H1 (cell line): ENCODE measurements around the gene MSI2. TPM values are rescaled to one million over a fixed set of nuclear protein-coding genes. Genes with fewer than 3 reads are reported as not detected.
A peak's percentile ranks its signal among the peaks of the same experiment; 100 is the strongest.

Experiments used
- CTCF ChIA-PET: fragments of 300-600 bp; sonication (Branson Sonifier 250); formaldehyde crosslinking; loops from one replicate; lab custom pipeline; 2021; ENCODE audit not compliant: partially characterized antibody; lab: Charles Lee
- POLR2A ChIA-PET: fragments of 300-600 bp; sonication (Branson Sonifier 250); formaldehyde crosslinking; loops from one replicate; lab custom pipeline; 2021; ENCODE audit warnings: inconsistent platforms; ENCODE audit not compliant: partially characterized antibody; lab: Charles Lee
- DNase-seq, 2 experiments: peaks; one replicate each; pipeline versions ENCODE4 v3.0.0 to v3.0.0-alpha.2; 2010 to 2022; ENCODE audit warnings: low spot score in 2 of 2, low read depth in 1 of 2, mixed read lengths in 1 of 2
- FAIRE-seq: peaks from 2 replicates; lab custom pipeline; 2011; peaks lifted over from hg19 to GRCh38; lab: Jason Lieb, UNC
- H2AFZ ChIP-seq: 2 replicates; pipeline ENCODE4 v1.8.1; 2012; ENCODE audit warnings: low read length, inconsistent platforms
- H2AK5ac ChIP-seq: 2 replicates; pipeline ENCODE4 v1.6.1; 2013; ENCODE audit warnings: low read depth, low read length
- H2BK120ac ChIP-seq: replicated peaks from 2 replicates; pipeline ENCODE3; 2013; ENCODE audit warnings: low read depth, low read length, inconsistent platforms
- H2BK12ac ChIP-seq: 2 replicates; pipeline ENCODE4 v1.6.1; 2013; ENCODE audit warnings: low read depth, low read length
- H2BK15ac ChIP-seq: 2 replicates; pipeline ENCODE4 v1.6.1; 2013; ENCODE audit warnings: low read length
- H2BK20ac ChIP-seq: 2 replicates; pipeline ENCODE4 v1.6.1; 2013; ENCODE audit warnings: low read length
- H2BK5ac ChIP-seq: 2 replicates; pipeline ENCODE4 v1.6.1; 2013; ENCODE audit warnings: low read depth, low read length
- H3K14ac ChIP-seq: 2 replicates; pipeline ENCODE4 v1.6.1; 2013; ENCODE audit warnings: inconsistent platforms; ENCODE audit not compliant: insufficient read length
- H3K18ac ChIP-seq: 2 replicates; pipeline ENCODE4 v1.6.1; 2013; ENCODE audit warnings: low read length; ENCODE audit errors: extremely low read depth
- H3K23ac ChIP-seq: 2 replicates; pipeline ENCODE4 v1.6.1; 2013; ENCODE audit warnings: inconsistent platforms; ENCODE audit not compliant: insufficient read length
- H3K23me2 ChIP-seq: 2 replicates; pipeline ENCODE4 v1.6.1; 2013; ENCODE audit warnings: low read depth, low read length
- H3K27ac ChIP-seq: 2 replicates; pipeline ENCODE4 v1.6.1; 2011; ENCODE audit warnings: low read depth, low read length, inconsistent platforms
- H3K27me3 ChIP-seq, 4 experiments: replicated peaks in 1 of 4; 1 replicate in 1 of 4; 2 replicates in 3 of 4; pipeline versions ENCODE4 v1.6.1 to v1.8.1; 2011 to 2013; ENCODE audit warnings: low read length in 3 of 4, mild to moderate bottlenecking in 3 of 4, inconsistent platforms in 2 of 4, mixed read lengths in 2 of 4, moderate library complexity in 1 of 4; ENCODE audit not compliant: control insufficient read depth in 3 of 4, insufficient read depth in 3 of 4; ENCODE audit errors: extremely low read depth in 1 of 4
- H3K36me3 ChIP-seq, 4 experiments: 2 replicates each; pipeline versions ENCODE4 v1.6.1 to v1.8.1; 2011 to 2013; ENCODE audit warnings: mild to moderate bottlenecking in 4 of 4, low read length in 3 of 4, moderate library complexity in 2 of 4, control low read depth in 1 of 4, inconsistent platforms in 1 of 4; ENCODE audit not compliant: insufficient read depth in 4 of 4, control insufficient read depth in 2 of 4
- H3K4ac ChIP-seq: replicated peaks from 2 replicates; pipeline ENCODE3; 2013; ENCODE audit warnings: low read length, low read depth, mixed read lengths, inconsistent platforms; ENCODE audit not compliant: insufficient read length
- H3K4me1 ChIP-seq, 4 experiments: replicated peaks in 1 of 4; 1 replicate in 1 of 4; 2 replicates in 3 of 4; pipeline versions ENCODE4 v1.6.1 to v1.8.1; 2011 to 2013; ENCODE audit warnings: low read length in 3 of 4, inconsistent platforms in 2 of 4, mixed read lengths in 1 of 4; ENCODE audit not compliant: insufficient read depth in 4 of 4, control insufficient read depth in 3 of 4
- H3K4me2 ChIP-seq, 2 experiments: 2 replicates each; pipeline versions ENCODE4 v1.6.1 to v1.8.1; 2011 to 2013; ENCODE audit warnings: low read depth in 2 of 2, low read length in 2 of 2, control low read depth in 1 of 2, inconsistent platforms in 1 of 2, mild to moderate bottlenecking in 1 of 2; ENCODE audit not compliant: insufficient read depth in 1 of 2
- H3K4me3 ChIP-seq, 4 experiments: fragments of 200-600, 300-600 bp in 1 of 4; sonication (generic), shearing (Covaris generic), sonication (Bioruptor Twin) in 1 of 4; 2 replicates each; pipeline versions ENCODE4 v1.5.1 to v1.8.1; 2011 to 2016; ENCODE audit warnings: low read length in 4 of 4, low read depth in 3 of 4, control low read depth in 2 of 4, inconsistent platforms in 2 of 4, mild to moderate bottlenecking in 2 of 4, mixed read lengths in 1 of 4, moderate library complexity in 1 of 4; ENCODE audit not compliant: insufficient read depth in 2 of 4; ENCODE audit errors: extremely low read depth in 1 of 4
- H3K56ac ChIP-seq: replicated peaks from 2 replicates; pipeline ENCODE3; 2013; ENCODE audit warnings: low read depth, mild to moderate bottlenecking, mixed read lengths, low read length, inconsistent platforms; ENCODE audit not compliant: insufficient read length
- H3K79me1 ChIP-seq: 2 replicates; pipeline ENCODE4 v1.6.1; 2013; ENCODE audit warnings: low read depth, low read length, control low read depth
- H3K79me2 ChIP-seq, 2 experiments: 2 replicates each; pipeline versions ENCODE4 v1.6.1 to v1.8.1; 2012 to 2013; ENCODE audit warnings: low read length in 2 of 2, mild to moderate bottlenecking in 2 of 2, inconsistent platforms in 1 of 2; ENCODE audit not compliant: insufficient read depth in 2 of 2, control insufficient read depth in 1 of 2
- H3K9ac ChIP-seq, 4 experiments: replicated peaks in 1 of 4; 1 replicate in 1 of 4; 2 replicates in 3 of 4; pipeline versions ENCODE4 v1.6.1 to v1.8.1; 2011 to 2013; ENCODE audit warnings: low read depth in 3 of 4, low read length in 3 of 4, control low read depth in 2 of 4, mild to moderate bottlenecking in 2 of 4, moderate library complexity in 2 of 4, inconsistent platforms in 1 of 4; ENCODE audit errors: extremely low read depth in 1 of 4
- H3K9me3 ChIP-seq, 2 experiments: 2 replicates each; pipeline versions ENCODE4 v1.6.1 to v1.8.1; 2012 to 2013; ENCODE audit warnings: mild to moderate bottlenecking in 2 of 2, moderate library complexity in 2 of 2, control low read depth in 1 of 2, inconsistent platforms in 1 of 2, low read depth in 1 of 2, low read length in 1 of 2, mixed read lengths in 1 of 2; ENCODE audit not compliant: insufficient read depth in 2 of 2
- H4K20me1 ChIP-seq, 2 experiments: replicated peaks in 1 of 2; 2 replicates each; pipeline versions ENCODE3 to v1.8.1; 2011 to 2013; ENCODE audit warnings: inconsistent platforms in 2 of 2, low read length in 2 of 2, mild to moderate bottlenecking in 1 of 2; ENCODE audit not compliant: insufficient read depth in 2 of 2, control insufficient read depth in 1 of 2
- H4K5ac ChIP-seq: 2 replicates; pipeline ENCODE4 v1.6.1; 2013; ENCODE audit warnings: low read length, low read depth, mixed read lengths, inconsistent platforms; ENCODE audit not compliant: insufficient read length
- H4K8ac ChIP-seq: 2 replicates; pipeline ENCODE4 v1.8.0; 2013; ENCODE audit warnings: mild to moderate bottlenecking, moderate library complexity, low read length, inconsistent platforms; ENCODE audit not compliant: insufficient read depth; ENCODE audit errors: extremely low read depth
- H4K91ac ChIP-seq: replicated peaks from 2 replicates; pipeline ENCODE3; 2013; ENCODE audit warnings: low read length, mixed read lengths, inconsistent platforms; ENCODE audit not compliant: insufficient read length
- E2F6 ChIP-seq: IDR thresholded peaks from 2 replicates; pipeline ENCODE4 v1.6.1; 2012; ENCODE audit warnings: inconsistent platforms
- SIX5 ChIP-seq: IDR thresholded peaks from 2 replicates; pipeline ENCODE4 v1.6.1; 2011; ENCODE audit warnings: mild to moderate bottlenecking, low read depth, low read length
- WGBS, 2 experiments: shearing (Covaris generic) in 1 of 2; methylation state at CpG; one replicate each; pipeline versions ENCODE4 v1.1.6 to v1.1.7; 2013 to 2015; ENCODE audit warnings: low lambda C conversion rate in 2 of 2, mixed read lengths in 2 of 2, inconsistent platforms in 1 of 2, low coverage in 1 of 2, missing lambda C conversion rate in 1 of 2; ENCODE audit not compliant: insufficient replicate concordance in 2 of 2, insufficient coverage in 1 of 2, insufficient read length in 1 of 2; ENCODE audit errors: extremely low coverage in 1 of 2, missing lambda C conversion rate in 1 of 2; 5-methylcytosine and 5-hydroxymethylcytosine counted together
- polyA plus RNA-seq, 7 experiments: library from polyadenylated mRNA; depleted of rRNA in 3 of 7; stranded (reverse) in 5 of 7; unstranded in 2 of 7; fragments of >200 nt in 5 of 7; fragments of 200-250 nt in 2 of 7; gene quantifications; 1 replicate in 5 of 7; 2 replicates in 1 of 7; 4 replicates in 1 of 7; pipeline versions ENCODE4 v1.2.1 to v1.2.3, GENCODE V29; 2011 to 2013; ENCODE audit warnings: missing spikeins in 2 of 7, mixed read lengths in 2 of 7
- total RNA-seq: library from RNA; stranded (reverse); fragmentation: NEBNext Ultra II Directional; extraction: Animal tissue kit (Norgen Biotek cat#: 25700); gene quantifications from 2 replicates; pipeline ENCODE4 v1.2.1, GENCODE V29; 2021

Gene MSI2
- total and polyA plus RNA-seq, 2 of the 8 experiments (the other 6 are each of a cell fraction or from before 2014, with no cell fraction given) = 36.7 to 80.6 TPM

- Histone ChIP-seq H2AK5ac (no peak overlapping the region), H3K18ac (no peak overlapping the region), H3K27me3 (no peaks in the 10 kb centered on the region; a peak in 1 of 7 replicates), H2AFZ (no peak overlapping the region), H4K5ac (no peak overlapping the region), H3K56ac (no peak overlapping the region), H3K23ac (no peak overlapping the region), H4K8ac (no peak overlapping the region), H3K79me2 (no peaks in the 10 kb centered on the region), H2BK20ac (no peak overlapping the region), H3K23me2 (no peaks in the 10 kb centered on the region), H3K14ac (no peak overlapping the region), H2BK120ac (no peak overlapping the region), H3K4me2 (no peak overlapping the region), H4K91ac (no peak overlapping the region), H3K36me3 (no peaks in the 10 kb centered on the region), H3K4me1 (no peaks in the 10 kb centered on the region; a peak in 1 of 7 replicates), H3K79me1 (no peaks in the 10 kb centered on the region), H3K27ac (no peak overlapping the region), H2BK15ac (no peak overlapping the region), H3K4me3 (no peak overlapping the region), H3K9ac (no peak overlapping the region), H3K4ac (no peak overlapping the region), H2BK5ac (no peak overlapping the region), H4K20me1 (no peaks in the 10 kb centered on the region), H3K9me3 (no peaks in the 10 kb centered on the region), H2BK12ac (0 out of 2 replicates have a peak overlapping the region, but pooled peaks have one; percentile 2)
- ChIA-PET CTCF (interaction anchor here (0.9 to 3.7 kb wide), 13 partner anchors 14 to 606 kb away, joined by 3 to 15 read pairs (median 3); partner anchors contain the start of gene CCDC182), POLR2A (interaction anchor here (0.8 to 1.3 kb wide), 2 partner anchors 9 to 12 kb away, joined by 3 to 6 read pairs; no protein-coding TSS in a partner anchor)
- FAIRE-seq (no peak), DNase-seq (no peak)
- 94% methylated on average over 8 of the region's 8 CpGs; no CpG with 5 or more reads in 1 of the 2 experiments for WGBS, 2 experiments
- TF ChIP-seq E2F6 (no peak), SIX5 (no peak)
Observed at GRCh38 chr17:57727630-57728175, 471.4 kb downstream of the MSI2 start.
